Neural cell (in vitro differentiated cells): ENCODE results near the gene TAOK1. TPM values are rescaled to one million over a fixed set of nuclear protein-coding genes. Genes with fewer than 3 reads are reported as not detected.

Source experiments
- H2AFZ ChIP-seq: fragments of 200-600, 300-800 bp; sonication (generic), shearing (Covaris generic); 2 replicates; pipeline ENCODE4 v1.6.0; 2014; ENCODE audit warnings: low read depth, mild to moderate bottlenecking, antibody characterized with exemption, low read length, moderate library complexity
- H3F3A ChIP-seq: fragments of 200-600 bp; shearing (Covaris generic); 2 replicates; pipeline ENCODE4 v1.6.1; 2016; ENCODE audit warnings: mild to moderate bottlenecking, moderate library complexity, mixed read lengths, antibody characterized with exemption, low read length; ENCODE audit not compliant: insufficient read depth, poor library complexity, severe bottlenecking
- H3K27ac ChIP-seq: fragments of 200-600, 300-800 bp; sonication (generic), shearing (Covaris generic); 2 replicates; pipeline ENCODE4 v1.5.1; 2014; ENCODE audit warnings: mild to moderate bottlenecking, low read length, moderate library complexity
- H3K27me3 ChIP-seq: fragments of 300-800, 200-600 bp; sonication (generic), shearing (Covaris generic); 2 replicates; pipeline ENCODE4 v1.6.0; 2014; ENCODE audit warnings: mild to moderate bottlenecking, low read depth, low read length, moderate library complexity; ENCODE audit not compliant: insufficient read depth
- H3K36me3 ChIP-seq: fragments of 300-800, 200-600 bp; sonication (generic), shearing (Covaris generic); 2 replicates; pipeline ENCODE4 v1.5.1; 2014; ENCODE audit warnings: mild to moderate bottlenecking, antibody characterized with exemption, low read length, moderate library complexity; ENCODE audit not compliant: insufficient read depth
- H3K4me2 ChIP-seq: fragments of 300-800, 200-600 bp; sonication (generic), shearing (Covaris generic); 2 replicates; pipeline ENCODE4 v1.6.0; 2014; ENCODE audit warnings: mild to moderate bottlenecking, low read length
- H3K4me3 ChIP-seq: fragments of 300-800, 200-600 bp; sonication (generic), shearing (Covaris generic); 2 replicates; pipeline ENCODE4 v1.5.1; 2014; ENCODE audit warnings: mild to moderate bottlenecking, low read length, moderate library complexity
- H3K79me2 ChIP-seq: fragments of 200-600 bp; shearing (Covaris generic); replicated peaks from 2 replicates; pipeline ENCODE4 v1.6.0; 2014; ENCODE audit warnings: mild to moderate bottlenecking, low read length, moderate library complexity; ENCODE audit not compliant: insufficient read depth
- H3K9ac ChIP-seq: fragments of 300-800, 200-600 bp; sonication (generic), shearing (Covaris generic); 2 replicates; pipeline ENCODE4 v1.6.1; 2016; ENCODE audit warnings: mild to moderate bottlenecking, low read length, mixed read lengths
- H3K9me2 ChIP-seq: fragments of 200-600 bp; shearing (Covaris generic); 2 replicates; pipeline ENCODE4 v1.6.1; 2016; ENCODE audit warnings: mild to moderate bottlenecking, low read length, mixed read lengths; ENCODE audit not compliant: insufficient read depth
- H3K9me3 ChIP-seq: fragments of 200-600, 300-800 bp; sonication (generic), shearing (Covaris generic); 2 replicates; pipeline ENCODE4 v1.6.1; 2016; ENCODE audit warnings: mild to moderate bottlenecking, mixed run types, low read length, moderate library complexity, mixed read lengths
- H4K20me1 ChIP-seq: fragments of 200-600 bp; shearing (Covaris generic); 2 replicates; pipeline ENCODE4 v1.6.1; 2016; ENCODE audit warnings: mild to moderate bottlenecking, mixed run types; ENCODE audit not compliant: insufficient read depth
- EP300 ChIP-seq: fragments of 450-650 bp; conservative IDR thresholded peaks from 2 replicates; pipeline ENCODE4 v1.6.1; 2014; ENCODE audit warnings: antibody characterized with exemption, mild to moderate bottlenecking, moderate library complexity; ENCODE audit not compliant: poor library complexity, severe bottlenecking
- EZH2 ChIP-seq: fragments of 200-600, 300-800 bp; shearing (Covaris generic), sonication (generic); IDR thresholded peaks from 2 replicates; pipeline ENCODE4 v1.6.1; 2014; ENCODE audit warnings: antibody characterized with exemption, low read length, borderline replicate concordance, mild to moderate bottlenecking; ENCODE audit not compliant: insufficient read depth, poor library complexity, severe bottlenecking
- MXI1 ChIP-seq: fragments of 450-650 bp; conservative IDR thresholded peaks from 2 replicates; pipeline ENCODE4 v1.6.1; 2014; ENCODE audit warnings: antibody characterized with exemption, mild to moderate bottlenecking; ENCODE audit not compliant: poor library complexity, severe bottlenecking
- POLR2AphosphoS5 ChIP-seq: IDR thresholded peaks from 2 replicates; pipeline ENCODE4 v1.6.1; 2012
- RAD21 ChIP-seq: fragments of 450-650 bp; conservative IDR thresholded peaks from 2 replicates; pipeline ENCODE4 v1.6.1; 2014; ENCODE audit warnings: antibody characterized with exemption, mild to moderate bottlenecking, moderate library complexity
- SMC3 ChIP-seq: fragments of 450-650 bp; conservative IDR thresholded peaks from 2 replicates; pipeline ENCODE4 v1.6.1; 2014; ENCODE audit warnings: antibody characterized with exemption, mild to moderate bottlenecking, moderate library complexity; ENCODE audit not compliant: poor library complexity
- TAF1 ChIP-seq: IDR thresholded peaks from 2 replicates; pipeline ENCODE4 v1.6.1; 2012; ENCODE audit warnings: low read depth
- polyA plus RNA-seq: library from polyadenylated mRNA; depleted of rRNA; stranded (reverse); fragments of >200 nt; gene quantifications from 2 replicates; pipeline ENCODE4 v1.2.3, GENCODE V29; 2014
- TF ChIP-seq, protein P1 (sequence below): fragments of 450-650 bp; IDR thresholded peaks from 2 replicates; pipeline ENCODE4 v1.5.1; 2014; ENCODE audit warnings: antibody characterized with exemption, mild to moderate bottlenecking, moderate library complexity; ENCODE audit not compliant: poor library complexity, severe bottlenecking
- TF ChIP-seq, protein P2 (sequence below): IDR thresholded peaks from 2 replicates; pipeline ENCODE4 v1.6.1; 2012; ENCODE audit warnings: borderline replicate concordance

TAOK1 gene
- polyA plus RNA-seq, 1 donor from 2014 or later = 53.2 TPM

DNA sequence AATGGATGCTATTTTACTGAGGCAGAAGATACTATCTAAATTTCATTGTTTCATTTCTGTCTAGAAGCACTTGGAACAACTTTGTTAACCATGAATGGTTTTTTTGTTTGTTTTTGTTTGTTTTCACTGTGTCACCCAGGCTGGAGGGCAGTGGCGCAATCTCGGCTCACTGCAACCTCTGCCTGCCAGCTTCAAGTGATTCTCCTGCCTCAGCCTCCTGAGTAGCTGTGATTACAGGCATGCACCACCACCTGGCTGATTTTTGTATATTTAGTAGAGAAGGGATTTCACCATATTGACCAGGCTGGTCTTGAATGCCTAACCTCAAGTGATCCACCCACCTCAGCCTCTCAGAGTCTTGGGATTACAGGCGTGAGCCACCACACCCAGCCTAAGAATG is 136.2 kb downstream of the TAOK1 start:
- Histone ChIP-seq H3K4me3 (no peak overlapping the region), H3K9me2 (no peaks in the 10 kb centered on the region), H3K79me2 (no peaks in the 10 kb centered on the region), H3K9me3 (no peaks in the 10 kb centered on the region), H2AFZ (no peak overlapping the region), H3K27ac (no peak overlapping the region), H3F3A (no peaks in the 10 kb centered on the region), H3K9ac (no peak overlapping the region), H4K20me1 (no peaks in the 10 kb centered on the region), H3K27me3 (no peaks in the 10 kb centered on the region), H3K4me2 (no peak overlapping the region), H3K36me3 (no peaks in the 10 kb centered on the region)
- TF ChIP-seq, protein P1, sequence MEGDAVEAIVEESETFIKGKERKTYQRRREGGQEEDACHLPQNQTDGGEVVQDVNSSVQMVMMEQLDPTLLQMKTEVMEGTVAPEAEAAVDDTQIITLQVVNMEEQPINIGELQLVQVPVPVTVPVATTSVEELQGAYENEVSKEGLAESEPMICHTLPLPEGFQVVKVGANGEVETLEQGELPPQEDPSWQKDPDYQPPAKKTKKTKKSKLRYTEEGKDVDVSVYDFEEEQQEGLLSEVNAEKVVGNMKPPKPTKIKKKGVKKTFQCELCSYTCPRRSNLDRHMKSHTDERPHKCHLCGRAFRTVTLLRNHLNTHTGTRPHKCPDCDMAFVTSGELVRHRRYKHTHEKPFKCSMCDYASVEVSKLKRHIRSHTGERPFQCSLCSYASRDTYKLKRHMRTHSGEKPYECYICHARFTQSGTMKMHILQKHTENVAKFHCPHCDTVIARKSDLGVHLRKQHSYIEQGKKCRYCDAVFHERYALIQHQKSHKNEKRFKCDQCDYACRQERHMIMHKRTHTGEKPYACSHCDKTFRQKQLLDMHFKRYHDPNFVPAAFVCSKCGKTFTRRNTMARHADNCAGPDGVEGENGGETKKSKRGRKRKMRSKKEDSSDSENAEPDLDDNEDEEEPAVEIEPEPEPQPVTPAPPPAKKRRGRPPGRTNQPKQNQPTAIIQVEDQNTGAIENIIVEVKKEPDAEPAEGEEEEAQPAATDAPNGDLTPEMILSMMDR = no peak
- TF ChIP-seq RAD21 (no peak), POLR2AphosphoS5 (no peak), MXI1 (no peak), EZH2 (no peak), TAF1 (no peak), SMC3 (no peak), EP300 (no peak)
- TF ChIP-seq, protein P2, sequence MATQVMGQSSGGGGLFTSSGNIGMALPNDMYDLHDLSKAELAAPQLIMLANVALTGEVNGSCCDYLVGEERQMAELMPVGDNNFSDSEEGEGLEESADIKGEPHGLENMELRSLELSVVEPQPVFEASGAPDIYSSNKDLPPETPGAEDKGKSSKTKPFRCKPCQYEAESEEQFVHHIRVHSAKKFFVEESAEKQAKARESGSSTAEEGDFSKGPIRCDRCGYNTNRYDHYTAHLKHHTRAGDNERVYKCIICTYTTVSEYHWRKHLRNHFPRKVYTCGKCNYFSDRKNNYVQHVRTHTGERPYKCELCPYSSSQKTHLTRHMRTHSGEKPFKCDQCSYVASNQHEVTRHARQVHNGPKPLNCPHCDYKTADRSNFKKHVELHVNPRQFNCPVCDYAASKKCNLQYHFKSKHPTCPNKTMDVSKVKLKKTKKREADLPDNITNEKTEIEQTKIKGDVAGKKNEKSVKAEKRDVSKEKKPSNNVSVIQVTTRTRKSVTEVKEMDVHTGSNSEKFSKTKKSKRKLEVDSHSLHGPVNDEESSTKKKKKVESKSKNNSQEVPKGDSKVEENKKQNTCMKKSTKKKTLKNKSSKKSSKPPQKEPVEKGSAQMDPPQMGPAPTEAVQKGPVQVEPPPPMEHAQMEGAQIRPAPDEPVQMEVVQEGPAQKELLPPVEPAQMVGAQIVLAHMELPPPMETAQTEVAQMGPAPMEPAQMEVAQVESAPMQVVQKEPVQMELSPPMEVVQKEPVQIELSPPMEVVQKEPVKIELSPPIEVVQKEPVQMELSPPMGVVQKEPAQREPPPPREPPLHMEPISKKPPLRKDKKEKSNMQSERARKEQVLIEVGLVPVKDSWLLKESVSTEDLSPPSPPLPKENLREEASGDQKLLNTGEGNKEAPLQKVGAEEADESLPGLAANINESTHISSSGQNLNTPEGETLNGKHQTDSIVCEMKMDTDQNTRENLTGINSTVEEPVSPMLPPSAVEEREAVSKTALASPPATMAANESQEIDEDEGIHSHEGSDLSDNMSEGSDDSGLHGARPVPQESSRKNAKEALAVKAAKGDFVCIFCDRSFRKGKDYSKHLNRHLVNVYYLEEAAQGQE = no peak

DNA sequence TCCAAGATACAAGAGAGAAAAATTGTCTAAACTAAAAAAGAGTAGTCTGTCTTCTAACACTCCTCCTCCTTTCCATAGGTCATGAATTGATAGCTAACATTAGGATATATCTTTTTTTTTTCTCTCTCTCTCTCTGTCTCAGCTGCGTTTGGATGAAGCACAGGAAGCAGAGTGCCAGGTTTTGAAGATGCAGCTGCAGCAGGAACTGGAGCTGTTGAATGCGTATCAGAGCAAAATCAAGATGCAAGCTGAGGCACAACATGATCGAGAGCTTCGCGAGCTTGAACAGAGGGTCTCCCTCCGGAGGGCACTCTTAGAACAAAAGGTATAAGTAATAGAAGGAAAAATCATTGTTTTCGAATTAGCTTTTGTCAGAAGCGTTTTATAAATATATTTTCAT is 143.8 kb downstream of the TAOK1 start:
- H3K27me3 ChIP-seq = no peaks in the 10 kb centered on the region
- H3K79me2 ChIP-seq = no peaks in the 10 kb centered on the region
- H3K36me3 ChIP-seq = peaks cover 6% of the 10 kb centered on the region
- TF ChIP-seq, protein P2 = no peak
- TF ChIP-seq TAF1 = no peak
- TF ChIP-seq EP300 = no peak
- TF ChIP-seq SMC3 = no peak
- TF ChIP-seq MXI1 = no peak
- no peak for TF ChIP-seq RAD21
- TF ChIP-seq EZH2 = no peak
- TF ChIP-seq, protein P1 = no peak
- no peak for TF ChIP-seq POLR2AphosphoS5
- no peak overlapping the region for H2AFZ ChIP-seq
- no peaks in the 10 kb centered on the region for H3K9me2 ChIP-seq
- H3K9me3 ChIP-seq = no peaks in the 10 kb centered on the region
- H3K9ac ChIP-seq = no peak overlapping the region
- no peak overlapping the region for H3K27ac ChIP-seq
- H3K4me2 ChIP-seq = no peak overlapping the region
- H3F3A ChIP-seq = no peaks in the 10 kb centered on the region
- no peak overlapping the region for H3K4me3 ChIP-seq
- no peaks in the 10 kb centered on the region for H4K20me1 ChIP-seq
